Neural progenitor cell (in vitro differentiated cells): ENCODE measurements around the gene KISS1R.

ENCODE experiments used
- CTCF ChIP-seq: fragments of 200-600 bp; sonication (generic); IDR thresholded peaks from 2 replicates; pipeline ENCODE4 v1.5.1; 2017; ENCODE audit warnings: antibody characterized with exemption, mild to moderate bottlenecking
- EZH2 ChIP-seq: fragments of 200-600 bp; sonication (generic); IDR thresholded peaks from 2 replicates; pipeline ENCODE4 v1.6.1; 2017; ENCODE audit warnings: antibody characterized with exemption, mild to moderate bottlenecking, moderate library complexity

GRCh38 chr19:961866-962620 lies 44.9 kb downstream of the KISS1R start:
- TF ChIP-seq EZH2: no peak
- TF ChIP-seq CTCF: no peak
